Fibroblast of lung (primary cell): ENCODE data around the gene NUP214. TPM values are rescaled to one million over a fixed set of nuclear protein-coding genes. Genes with fewer than 3 reads are reported as not detected.

Experiments
- DNase-seq, 2 donors: peaks; one replicate each; pipeline versions ENCODE4 v3.0.0 to v3.0.0-alpha.2; 2010; ENCODE audit warnings: low read depth in 2 of 2
- H2AFZ ChIP-seq: 2 replicates; pipeline ENCODE4 v1.5.1; 2012; ENCODE audit warnings: low read length, control low read depth, inconsistent platforms
- H3K27ac ChIP-seq: 2 replicates; pipeline ENCODE4 v1.5.1; 2011; ENCODE audit warnings: low read length, control low read depth; ENCODE audit not compliant: insufficient read depth
- H3K27me3 ChIP-seq: 2 replicates; pipeline ENCODE4 v1.5.1; 2011; ENCODE audit warnings: mild to moderate bottlenecking, low read length; ENCODE audit not compliant: control insufficient read depth, insufficient read depth
- H3K36me3 ChIP-seq: 2 replicates; pipeline ENCODE4 v1.5.1; 2011; ENCODE audit warnings: low read length; ENCODE audit not compliant: control insufficient read depth, insufficient read depth
- H3K4me1 ChIP-seq: 2 replicates; pipeline ENCODE4 v1.5.1; 2011; ENCODE audit warnings: low read length; ENCODE audit not compliant: control insufficient read depth, insufficient read depth; ENCODE audit errors: extremely low read depth
- H3K4me2 ChIP-seq: 2 replicates; pipeline ENCODE4 v1.5.1; 2011; ENCODE audit warnings: low read length, control low read depth; ENCODE audit not compliant: insufficient read depth; ENCODE audit errors: extremely low read depth
- H3K4me3 ChIP-seq, 4 experiments: fragments of 200-600 bp in 1 of 4; sonication (generic) in 1 of 4; replicated peaks in 1 of 4; 2 replicates each; pipeline ENCODE4 v1.5.1; 2011 to 2016; ENCODE audit warnings: low read length in 4 of 4, low read depth in 3 of 4, mild to moderate bottlenecking in 3 of 4, control low read depth in 2 of 4, inconsistent platforms in 1 of 4, mixed read lengths in 1 of 4; ENCODE audit not compliant: insufficient read depth in 1 of 4; ENCODE audit errors: control extremely low read depth in 1 of 4
- H3K79me2 ChIP-seq: 2 replicates; pipeline ENCODE4 v1.5.1; 2012; ENCODE audit warnings: mild to moderate bottlenecking, low read length, inconsistent platforms; ENCODE audit not compliant: control insufficient read depth, insufficient read depth
- H3K9ac ChIP-seq: 2 replicates; pipeline ENCODE4 v1.5.1; 2011; ENCODE audit warnings: mild to moderate bottlenecking, low read length, control low read depth; ENCODE audit not compliant: insufficient read depth
- H3K9me3 ChIP-seq: 2 replicates; pipeline ENCODE4 v1.5.1; 2012; ENCODE audit warnings: low read depth, low read length; ENCODE audit not compliant: control insufficient read depth, insufficient read depth
- H4K20me1 ChIP-seq: 2 replicates; pipeline ENCODE4 v1.5.1; 2011; ENCODE audit warnings: low read length; ENCODE audit not compliant: control insufficient read depth, insufficient read depth; ENCODE audit errors: extremely low read depth
- EZH2 ChIP-seq: IDR thresholded peaks from 2 replicates; pipeline ENCODE4 v1.5.1; 2012; ENCODE audit warnings: low read length, control low read depth, mild to moderate bottlenecking; ENCODE audit errors: missing control alignments
- polyA plus RNA-seq, 2 donors: library from polyadenylated mRNA; depleted of rRNA in 1 of 2; stranded (reverse) in 1 of 2; unstranded in 1 of 2; fragments of >200 nt; gene quantifications; 2 replicates each; pipeline ENCODE4 v1.2.1, GENCODE V29; 2011 to 2012; ENCODE audit warnings: missing spikeins in 1 of 2
- total RNA-seq: library from RNA; depleted of rRNA; stranded (reverse); fragments of >200 nt; gene quantifications from 2 replicates; pipeline ENCODE4 v1.2.1, GENCODE V29; 2014
- TF ChIP-seq, protein P1 (sequence below), 2 donors: IDR thresholded peaks in 1 of 2; conservative IDR thresholded peaks in 1 of 2; 1 replicate in 1 of 2; 2 replicates in 1 of 2; pipeline ENCODE4 v1.5.1; 2011 to 2012; ENCODE audit warnings: low read length in 2 of 2, control low read depth in 1 of 2, inconsistent platforms in 1 of 2, low read depth in 1 of 2, mild to moderate bottlenecking in 1 of 2

The NUP214 gene
- total and polyA plus RNA-seq, 2 donors (not counting 1 experiment from before 2014, with no cell fraction given), result 5.0 to 12.2 TPM

DNA sequence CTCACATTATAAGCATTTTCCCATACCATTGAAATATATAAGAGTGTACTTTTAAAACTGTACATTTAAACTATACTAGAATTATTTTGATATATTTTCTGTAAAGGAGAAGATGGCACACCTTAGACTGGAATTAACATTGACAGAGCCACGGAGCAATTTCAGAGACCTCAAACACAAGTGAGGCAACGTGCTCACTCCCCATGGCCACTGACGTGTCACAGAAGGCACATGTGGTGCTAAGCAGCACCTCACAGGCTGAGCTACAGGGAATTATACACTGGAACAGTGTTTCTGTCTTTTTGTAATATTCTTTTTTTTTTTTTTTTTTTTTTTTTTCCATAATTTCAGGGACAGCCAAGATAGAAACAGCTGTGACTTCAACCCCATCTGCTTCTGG is 66.5 kb downstream of the NUP214 start:
- H3K9ac ChIP-seq, result no peak overlapping the region
- H3K9me3 ChIP-seq, result no peaks in the 10 kb centered on the region
- no peak overlapping the region for H3K4me3 ChIP-seq
- no peaks in the 10 kb centered on the region for H3K27me3 ChIP-seq
- no peaks in the 10 kb centered on the region for H3K4me1 ChIP-seq
- H3K4me2 ChIP-seq, result no peak overlapping the region
- H3K36me3 ChIP-seq, result peaks cover 2% of the 10 kb centered on the region
- H3K79me2 ChIP-seq, result no peaks in the 10 kb centered on the region
- no peak overlapping the region for H3K27ac ChIP-seq
- H4K20me1 ChIP-seq, result no peaks in the 10 kb centered on the region
- TF ChIP-seq, protein P1, sequence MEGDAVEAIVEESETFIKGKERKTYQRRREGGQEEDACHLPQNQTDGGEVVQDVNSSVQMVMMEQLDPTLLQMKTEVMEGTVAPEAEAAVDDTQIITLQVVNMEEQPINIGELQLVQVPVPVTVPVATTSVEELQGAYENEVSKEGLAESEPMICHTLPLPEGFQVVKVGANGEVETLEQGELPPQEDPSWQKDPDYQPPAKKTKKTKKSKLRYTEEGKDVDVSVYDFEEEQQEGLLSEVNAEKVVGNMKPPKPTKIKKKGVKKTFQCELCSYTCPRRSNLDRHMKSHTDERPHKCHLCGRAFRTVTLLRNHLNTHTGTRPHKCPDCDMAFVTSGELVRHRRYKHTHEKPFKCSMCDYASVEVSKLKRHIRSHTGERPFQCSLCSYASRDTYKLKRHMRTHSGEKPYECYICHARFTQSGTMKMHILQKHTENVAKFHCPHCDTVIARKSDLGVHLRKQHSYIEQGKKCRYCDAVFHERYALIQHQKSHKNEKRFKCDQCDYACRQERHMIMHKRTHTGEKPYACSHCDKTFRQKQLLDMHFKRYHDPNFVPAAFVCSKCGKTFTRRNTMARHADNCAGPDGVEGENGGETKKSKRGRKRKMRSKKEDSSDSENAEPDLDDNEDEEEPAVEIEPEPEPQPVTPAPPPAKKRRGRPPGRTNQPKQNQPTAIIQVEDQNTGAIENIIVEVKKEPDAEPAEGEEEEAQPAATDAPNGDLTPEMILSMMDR (conservative IDR thresholded peaks at IDR 0.05 in 1 of 2, IDR thresholded peaks at IDR 0.05 in 1 of 2; ENCODE audit: low read depth in 1 of 2, low read length in 2 of 2), result no peak
- TF ChIP-seq EZH2, result no peak
- H2AFZ ChIP-seq, result no peak overlapping the region
- no peak for DNase-seq

GRCh38 chr9:131193051-131193450 is 67.7 kb downstream of the NUP214 start:
- H3K4me2 ChIP-seq, result no peak overlapping the region
- H3K9me3 ChIP-seq, result no peaks in the 10 kb centered on the region
- H3K4me3 ChIP-seq, result no peak overlapping the region
- no peaks in the 10 kb centered on the region for H3K4me1 ChIP-seq
- no peaks in the 10 kb centered on the region for H3K27me3 ChIP-seq
- no peak for DNase-seq
- no peaks in the 10 kb centered on the region for H4K20me1 ChIP-seq
- H2AFZ ChIP-seq, result no peak overlapping the region
- H3K79me2 ChIP-seq, result no peaks in the 10 kb centered on the region
- no peak overlapping the region for H3K27ac ChIP-seq
- TF ChIP-seq, protein P1 (conservative IDR thresholded peaks at IDR 0.05 in 1 of 2, IDR thresholded peaks at IDR 0.05 in 1 of 2; ENCODE audit: low read depth in 1 of 2, low read length in 2 of 2), result no peak
- TF ChIP-seq EZH2, result no peak
- no peak overlapping the region for H3K9ac ChIP-seq
- H3K36me3 ChIP-seq, result peaks cover 10% of the 10 kb centered on the region

DNA sequence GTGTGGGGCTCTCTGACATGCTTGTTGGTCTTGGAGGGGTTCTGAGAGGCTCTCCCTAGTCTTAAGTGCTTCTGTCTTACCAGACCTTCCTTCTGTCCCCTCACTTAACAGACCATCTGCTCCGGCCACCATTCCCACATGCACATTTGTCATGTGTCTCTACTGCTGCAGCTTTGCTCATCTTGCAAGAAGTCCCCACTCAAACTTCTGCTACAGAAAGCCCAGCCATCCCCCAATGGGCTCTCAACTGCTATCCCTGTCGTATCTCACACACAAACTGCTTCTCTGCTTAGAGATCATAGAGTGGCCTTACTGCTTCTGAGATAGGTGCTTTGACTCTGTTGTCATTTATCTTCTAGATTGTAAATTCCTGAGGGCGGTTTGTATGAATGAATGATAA is 69.4 kb downstream of the NUP214 start:
- no peak overlapping the region for H3K4me2 ChIP-seq
- no peak overlapping the region for H3K27ac ChIP-seq
- peaks cover 15% of the 10 kb centered on the region for H3K36me3 ChIP-seq
- H3K9ac ChIP-seq, result no peak overlapping the region
- no peaks in the 10 kb centered on the region for H3K9me3 ChIP-seq
- no peaks in the 10 kb centered on the region for H4K20me1 ChIP-seq
- TF ChIP-seq, protein P1 (conservative IDR thresholded peaks at IDR 0.05 in 1 of 2, IDR thresholded peaks at IDR 0.05 in 1 of 2; ENCODE audit: low read depth in 1 of 2, low read length in 2 of 2), result no peak
- TF ChIP-seq EZH2, result no peak
- no peak for DNase-seq
- H3K79me2 ChIP-seq, result no peaks in the 10 kb centered on the region
- H3K4me3 ChIP-seq, result no peak overlapping the region
- no peaks in the 10 kb centered on the region for H3K4me1 ChIP-seq
- H3K27me3 ChIP-seq, result no peaks in the 10 kb centered on the region
- H2AFZ ChIP-seq, result no peak overlapping the region
